ENCODE results near the gene CDK19. TPM values are rescaled to one million over a fixed set of nuclear protein-coding genes. Genes with fewer than 3 reads are reported as not detected.

Gene CDK19
- total and polyA plus RNA-seq, 2 of the 13 experiments (the other 11 are each of a cell fraction or from before 2014, with no cell fraction given), result 13.4 to 27.0 TPM

DNA sequence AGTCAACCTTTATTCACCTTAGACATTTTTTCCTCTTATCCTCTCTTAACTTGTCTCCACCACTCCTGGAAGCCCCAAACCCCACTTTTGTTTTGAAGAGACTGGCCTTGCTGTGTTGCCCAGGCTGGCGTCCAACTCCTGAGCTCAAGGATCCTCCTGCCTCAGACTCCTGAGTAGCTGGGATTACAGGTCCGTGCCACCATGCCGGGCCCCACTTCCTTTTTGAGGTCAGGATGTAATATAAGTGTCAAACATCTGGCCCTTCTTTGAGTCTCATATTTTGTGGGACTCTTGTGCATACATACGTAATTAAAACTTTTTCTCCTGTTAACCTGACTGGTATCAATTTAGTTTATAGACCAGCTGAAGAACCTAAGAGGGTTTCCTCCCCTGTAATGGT lies 1.4 kb upstream of the CDK19 start:
- H3K36me3 ChIP-seq (replicated peaks in 1 of 2; ENCODE audit: control insufficient read depth in 1 of 2, insufficient read depth in 2 of 2, low read length in 2 of 2), result no peaks in the 10 kb centered on the region
- H3K4me1 ChIP-seq (ENCODE audit: insufficient read depth, low read length), result peaks cover 30% of the 10 kb centered on the region
- peak overlapping the region; percentile 100 for H3K27ac ChIP-seq (ENCODE audit: extremely low read length, insufficient read depth, low read length)
- H4K20me1 ChIP-seq (ENCODE audit: insufficient read depth, low read length), result peaks cover 12% of the 10 kb centered on the region
- TF ChIP-seq ZNF281 (CRISPR knock-in tag; IDR thresholded peaks at IDR 0.05; ENCODE audit: borderline replicate concordance) (no peak), ZHX1 (CRISPR knock-in tag; IDR thresholded peaks at IDR 0.05; ENCODE audit: low read depth) (no peak), ZZZ3 (CRISPR knock-in tag; IDR thresholded peaks at IDR 0.05; ENCODE audit: borderline replicate concordance) (no peak), HMG20A (CRISPR knock-in tag; IDR thresholded peaks at IDR 0.05; ENCODE audit: borderline replicate concordance) (no peak), CEBPB (IDR thresholded peaks at IDR 0.05; ENCODE audit: borderline replicate concordance, low read depth, low read length) (no peak), ZNF879 (CRISPR knock-in tag; IDR thresholded peaks at IDR 0.05) (no peak), ZNF431 (CRISPR knock-in tag; IDR thresholded peaks at IDR 0.05; ENCODE audit: borderline replicate concordance, low read depth) (no peak), TFAP4 (IDR thresholded peaks at IDR 0.05; ENCODE audit: borderline replicate concordance, low read depth) (no peak), SSRP1 (CRISPR knock-in tag; IDR thresholded peaks at IDR 0.05) (no peak), TBL1XR1 (IDR thresholded peaks at IDR 0.05; ENCODE audit: borderline replicate concordance, low read length, partially characterized antibody) (no peak), GFI1 (CRISPR knock-in tag; IDR thresholded peaks at IDR 0.05; ENCODE audit: borderline replicate concordance) (no peak)
- TF ChIP-seq, protein P1, sequence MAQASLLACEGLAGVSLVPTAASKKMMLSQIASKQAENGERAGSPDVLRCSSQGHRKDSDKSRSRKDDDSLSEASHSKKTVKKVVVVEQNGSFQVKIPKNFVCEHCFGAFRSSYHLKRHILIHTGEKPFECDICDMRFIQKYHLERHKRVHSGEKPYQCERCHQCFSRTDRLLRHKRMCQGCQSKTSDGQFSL (CRISPR knock-in tag; IDR thresholded peaks at IDR 0.05), result no peak
- POLR2A ChIA-PET, result interaction anchor here (1.3 to 4.7 kb wide), 4 partner anchors 49 to 263 kb away, joined by 3 to 163 read pairs (median 22); partner anchors contain the start of gene AMD1
- peaks cover 45% of the 10 kb centered on the region for H3K79me2 ChIP-seq (ENCODE audit: insufficient read depth, low read length)
- 85% methylated on average over 4 of the region's 4 CpGs for WGBS (ENCODE audit: low lambda C conversion rate)
- ATAC-seq (no peak), DNase-seq (ENCODE audit: low spot score) (no peak), FAIRE-seq (no peak)
- H2AFZ ChIP-seq (ENCODE audit: low read length), result no peak overlapping the region
- peak overlapping the region; percentile 84 for H3K4me2 ChIP-seq (ENCODE audit: low read depth, low read length)
- H3K27me3 ChIP-seq (ENCODE audit: control insufficient read depth in 1 of 2, insufficient read depth in 2 of 2, low read length in 2 of 2), result no peaks in the 10 kb centered on the region; a peak in 1 of 5 replicates
- in situ Hi-C loops (cut with HindIII; ENCODE audit: extremely low pct_ligation_motif_present, low pct_unique_long_range_greater_than_20kb) (loop anchor here (10.0 kb wide), 1 partner anchor 132 kb away; no protein-coding TSS in a partner anchor), intact Hi-C loops (cut with micrococcal nuclease; ENCODE audit: unreplicated experiment) (no loop called here)
- BruUV-seq (replicated peaks), result no TSS peak
- H3K9ac ChIP-seq (ENCODE audit: insufficient read depth, low read depth, low read length), result peak overlapping the region; percentile 95; the same call in 1 of the 2 replicates
- H3K4me3 ChIP-seq (replicated peaks in 1 of 3; ENCODE audit: insufficient read depth in 1 of 3, low read depth in 2 of 3, low read length in 3 of 3), result peak overlapping the region in 1 of 3 experiments; percentile 92; a peak in 1 of 6 replicates
- CTCF ChIA-PET (ENCODE audit: low intra/inter-chr PET ratio, low total read pairs), result no interaction called here
- no peaks in the 10 kb centered on the region for H3K9me3 ChIP-seq (ENCODE audit: low read length)

Data from HepG2 (cell line).